NCI-H1105 (cell line): ENCODE data around the gene NEMF.
"Not testable (repeated sequence)": the region's sequence is repeated elsewhere in the genome, so short reads cannot be mapped to it uniquely, and the experiment has no call there.

Experiments
- DNase-seq: peaks from one replicate; lab custom pipeline; 2025; lab: John Stamatoyannopoulos, UW

Gene NEMF

DNA sequence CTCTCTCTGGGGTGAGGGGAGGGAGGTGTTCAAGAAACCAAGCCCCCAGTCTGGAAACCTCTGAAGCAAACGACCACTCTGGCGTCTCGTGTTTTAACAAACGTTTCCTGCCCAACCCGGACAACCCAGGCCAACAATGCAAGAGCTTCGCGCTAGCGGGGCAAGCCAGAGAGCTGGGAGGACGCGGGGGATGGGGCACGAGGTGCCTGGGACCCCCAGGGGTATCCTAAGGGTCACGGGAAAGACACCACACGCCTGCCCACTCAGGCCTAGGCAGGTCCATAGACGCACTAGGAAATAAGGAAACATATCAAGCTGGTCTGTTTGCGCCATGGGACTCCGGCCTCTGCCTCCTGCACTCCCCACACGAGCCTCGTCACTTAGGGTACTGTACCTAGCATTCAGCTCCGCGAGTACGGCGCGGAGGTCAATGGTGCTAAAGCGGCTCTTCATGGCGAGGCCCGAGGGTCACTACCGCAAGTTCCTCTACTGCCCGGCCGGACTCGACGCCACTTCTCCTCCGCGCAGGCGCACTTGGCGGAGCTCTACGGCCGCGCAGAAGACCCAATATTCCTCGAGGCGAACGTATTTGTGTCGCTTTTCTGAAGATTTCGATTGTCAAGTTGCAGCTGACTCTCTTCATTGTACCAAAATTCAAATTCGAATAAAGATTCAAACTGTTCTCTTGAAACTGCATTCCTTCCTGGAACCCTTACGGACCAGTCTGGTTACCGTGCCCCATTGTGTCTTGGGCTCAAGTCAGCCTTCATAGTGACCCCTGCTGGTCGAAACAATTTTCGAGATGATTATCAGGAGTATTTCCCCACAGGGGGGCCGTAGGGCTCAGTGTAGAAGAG is at the start of gene NEMF:
TSS of gene NEMF (minus strand) at position 488 of the 857 bp plus-strand sequence. CDS start at position 453, 35 bp downstream.
- peak; percentile 90 for DNase-seq

- no peak for DNase-seq
Observed at GRCh38 chr14:49900973-49901372, 48.4 kb upstream of the NEMF start.

GRCh38 chr14:49898485-49898884 is 45.9 kb upstream of the NEMF start:
- DNase-seq, result no peak

DNA sequence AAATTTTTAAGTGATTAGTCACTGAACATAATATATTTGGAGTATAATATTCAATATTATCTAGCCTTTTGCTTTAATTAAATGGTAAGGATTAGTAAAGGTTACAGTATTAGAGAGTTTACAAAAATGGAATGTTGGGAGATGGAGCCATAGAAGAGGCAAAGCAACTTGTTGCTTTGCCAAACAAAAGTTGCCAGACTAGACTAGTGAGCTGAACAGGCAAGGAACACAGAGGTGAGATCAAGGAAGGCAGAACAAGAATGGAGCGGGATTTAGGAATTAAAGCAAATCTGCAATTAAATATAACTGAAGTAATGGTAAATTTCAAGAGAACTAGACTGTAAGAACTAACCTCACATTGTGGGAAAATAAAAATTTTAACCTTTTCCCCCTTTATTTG is 45.4 kb upstream of the NEMF start:
- no peak for DNase-seq

DNA sequence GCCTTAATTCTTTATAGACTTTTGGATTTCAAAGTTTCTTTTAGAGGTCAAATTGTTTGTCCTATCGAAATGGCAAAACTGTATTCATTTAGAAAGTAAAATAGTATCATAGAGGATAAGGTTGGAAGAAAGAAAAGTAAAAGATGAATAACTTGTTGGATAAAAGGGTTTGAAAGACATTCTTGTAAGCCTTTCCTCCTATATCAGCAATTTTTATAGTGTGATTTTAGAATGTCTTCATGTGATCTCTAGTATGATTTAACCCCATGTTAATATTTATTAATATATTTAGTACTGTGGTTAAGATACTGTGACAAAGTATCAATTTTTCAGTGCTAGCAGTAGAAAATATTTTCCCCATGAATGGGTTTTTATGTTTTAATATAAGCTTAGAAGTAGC is 44.8 kb upstream of the NEMF start:
- DNase-seq, result no peak

DNA sequence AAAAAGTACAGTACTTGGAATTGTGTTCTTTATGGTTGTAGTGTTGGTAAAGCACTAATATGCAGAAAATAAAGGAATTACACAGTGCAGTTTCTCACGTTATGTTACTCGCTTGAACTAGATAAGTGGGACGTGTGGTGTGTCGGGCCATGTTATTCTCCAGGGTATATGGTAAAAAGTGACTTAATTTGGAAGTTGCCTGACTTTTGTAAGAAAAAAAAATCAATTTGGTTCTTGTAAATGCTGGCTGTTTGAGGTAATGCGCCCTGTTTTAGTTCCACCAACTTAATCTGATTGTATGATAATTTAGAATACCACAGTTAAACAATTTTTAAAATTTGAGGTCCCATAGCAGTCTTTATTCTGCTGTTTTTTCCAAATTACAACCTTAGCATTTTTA is 44.4 kb upstream of the NEMF start:
- no peak for DNase-seq

- DNase-seq, result not testable (repeated sequence)
Observed at GRCh38 chr14:49896272-49896671, 43.7 kb upstream of the NEMF start.

DNA sequence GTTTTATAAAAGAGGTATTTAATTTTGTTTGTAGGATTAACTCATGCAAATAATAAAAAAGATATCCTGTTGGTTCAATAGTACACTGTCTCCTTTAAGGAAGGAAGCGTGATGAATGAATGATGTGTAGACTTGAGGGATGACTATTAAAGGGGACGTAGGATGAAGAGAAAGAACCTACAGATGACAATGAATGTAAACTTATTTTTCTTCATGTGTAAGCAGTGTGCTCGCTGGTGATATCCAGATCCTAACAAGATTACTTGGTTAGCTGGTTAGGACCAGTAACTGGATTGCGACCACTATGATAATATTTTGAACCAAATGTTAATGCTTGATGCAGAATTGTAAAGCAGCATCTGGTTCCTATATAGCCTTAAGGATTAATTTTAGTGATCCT is 42.9 kb upstream of the NEMF start:
- DNase-seq, result no peak

DNA sequence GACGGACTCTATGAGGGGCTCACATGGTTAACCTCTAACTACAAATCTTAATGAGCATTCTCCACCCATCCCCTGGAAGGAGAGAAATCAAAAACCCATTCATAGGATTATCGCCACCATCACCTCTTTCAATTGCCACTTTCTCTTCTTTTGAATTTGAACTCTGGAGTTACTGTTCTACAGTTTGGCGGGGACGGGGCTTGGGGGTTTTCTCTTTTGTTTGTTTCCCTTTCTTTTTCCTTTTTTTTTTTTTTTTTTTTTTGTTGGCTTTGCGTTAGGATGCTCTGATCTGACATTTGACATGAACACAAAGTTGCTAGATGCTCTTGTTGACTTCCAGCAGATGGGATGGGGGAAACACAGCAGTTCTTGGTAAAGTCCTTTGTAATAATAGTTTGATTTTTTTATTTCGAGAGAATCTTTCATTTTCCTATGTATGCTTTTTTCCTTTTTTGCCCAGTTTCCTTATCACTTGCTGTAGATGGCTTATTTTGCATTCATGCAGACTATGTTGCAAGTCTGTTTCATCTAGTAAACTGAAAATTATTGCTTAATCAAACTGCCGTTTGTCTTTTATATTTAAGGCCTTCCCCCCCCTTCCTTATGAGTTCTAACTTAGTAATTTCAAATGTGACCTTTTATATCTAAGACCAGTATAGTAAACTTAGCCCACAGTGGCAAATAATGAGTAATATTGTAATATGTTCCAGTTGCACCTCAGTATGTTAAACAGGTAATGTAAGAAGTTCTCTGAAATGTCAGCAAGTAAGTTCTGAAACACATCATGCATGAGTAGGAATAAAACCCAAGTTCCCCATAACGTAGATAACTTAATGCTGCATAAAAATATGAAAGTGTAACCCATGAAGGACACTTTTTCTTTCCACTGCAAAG is 41.9 kb upstream of the NEMF start:
- DNase-seq, result not testable (repeated sequence)

DNA sequence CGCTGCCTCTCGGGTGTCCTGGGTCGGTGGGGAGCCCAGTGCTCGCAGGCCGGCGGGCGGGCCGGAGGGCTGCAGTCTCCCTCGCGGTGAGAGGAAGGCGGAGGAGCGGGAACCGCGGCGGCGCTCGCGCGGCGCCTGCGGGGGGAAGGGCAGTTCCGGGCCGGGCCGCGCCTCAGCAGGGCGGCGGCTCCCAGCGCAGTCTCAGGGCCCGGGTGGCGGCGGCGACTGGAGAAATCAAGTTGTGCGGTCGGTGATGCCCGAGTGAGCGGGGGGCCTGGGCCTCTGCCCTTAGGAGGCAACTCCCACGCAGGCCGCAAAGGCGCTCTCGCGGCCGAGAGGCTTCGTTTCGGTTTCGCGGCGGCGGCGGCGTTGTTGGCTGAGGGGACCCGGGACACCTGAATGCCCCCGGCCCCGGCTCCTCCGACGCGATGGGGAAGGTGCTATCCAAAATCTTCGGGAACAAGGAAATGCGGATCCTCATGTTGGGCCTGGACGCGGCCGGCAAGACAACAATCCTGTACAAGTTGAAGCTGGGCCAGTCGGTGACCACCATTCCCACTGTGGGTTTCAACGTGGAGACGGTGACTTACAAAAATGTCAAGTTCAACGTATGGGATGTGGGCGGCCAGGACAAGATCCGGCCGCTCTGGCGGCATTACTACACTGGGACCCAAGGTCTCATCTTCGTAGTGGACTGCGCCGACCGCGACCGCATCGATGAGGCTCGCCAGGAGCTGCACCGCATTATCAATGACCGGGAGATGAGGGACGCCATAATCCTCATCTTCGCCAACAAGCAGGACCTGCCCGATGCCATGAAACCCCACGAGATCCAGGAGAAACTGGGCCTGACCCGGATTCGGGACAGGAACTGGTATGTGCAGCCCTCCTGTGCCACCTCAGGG is 41.0 kb upstream of the NEMF start:
- peak; percentile 20 for DNase-seq

DNA sequence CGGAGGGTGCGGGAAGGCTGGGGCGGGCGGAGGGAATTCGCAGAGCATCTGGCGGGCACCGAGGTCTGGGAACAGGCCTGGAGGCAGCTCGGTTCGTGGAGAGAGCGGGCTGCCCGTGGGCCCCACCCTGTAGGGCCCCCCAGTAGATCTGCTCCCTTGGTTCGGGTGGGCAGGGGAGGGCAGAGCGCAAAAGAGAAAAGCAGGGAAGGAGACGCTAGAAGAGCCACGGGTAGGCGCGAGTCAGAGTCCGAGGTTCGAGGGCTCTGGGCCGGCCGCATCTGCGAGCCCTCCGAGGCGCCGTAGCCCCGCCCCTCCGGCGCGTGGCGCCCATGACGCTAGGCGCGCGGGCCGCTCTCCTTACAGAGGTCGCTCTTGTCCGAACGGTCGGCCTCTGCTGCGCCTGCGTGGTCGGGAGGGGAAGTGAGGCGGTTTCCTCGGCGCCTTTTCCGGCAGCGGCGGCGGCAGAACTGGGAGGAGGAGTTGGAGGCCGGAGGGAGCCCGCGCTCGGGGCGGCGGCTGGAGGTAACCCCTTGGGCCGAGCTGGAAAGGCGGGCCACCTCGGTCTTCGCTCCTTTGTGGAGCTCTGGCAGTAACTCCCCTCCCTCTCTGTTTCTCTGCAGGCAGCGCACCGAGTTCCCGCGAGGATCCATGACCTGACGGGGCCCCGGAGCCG is 40.2 kb upstream of the NEMF start, which contains the start of gene ARF6:
TSS of gene ARF6 (plus strand) at position 447 of the 673 bp plus-strand sequence. CDS start 655 bp downstream, outside the sequence.
- peak; percentile 99 for DNase-seq

DNA sequence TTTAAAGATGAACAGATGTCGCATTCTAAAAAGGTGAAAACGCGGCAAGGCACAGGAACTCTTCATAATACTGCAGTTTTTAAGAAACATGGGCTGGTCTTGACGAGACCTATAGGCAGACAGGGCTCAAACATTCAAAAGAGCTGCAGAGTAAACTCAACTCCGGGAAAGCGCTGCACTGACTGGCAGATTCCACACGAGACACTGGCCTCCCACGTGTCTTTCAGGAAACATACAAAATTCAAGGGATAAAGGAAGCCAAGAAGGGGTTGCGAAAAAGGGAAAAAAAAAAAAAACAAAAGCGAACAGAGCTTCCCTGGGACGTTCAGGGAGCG is 39.7 kb upstream of the NEMF start:
- DNase-seq, result peak; percentile 31

- no peak for DNase-seq
Observed at GRCh38 chr14:49888293-49888692, 35.7 kb upstream of the NEMF start.

- DNase-seq, result no peak
Observed at GRCh38 chr14:49886523-49886922, 33.9 kb upstream of the NEMF start.

- no peak for DNase-seq
Observed at GRCh38 chr14:49882826-49883694, 30.5 kb upstream of the NEMF start.

GRCh38 chr14:49881350-49882001 is 28.9 kb upstream of the NEMF start:
- no peak for DNase-seq

DNA sequence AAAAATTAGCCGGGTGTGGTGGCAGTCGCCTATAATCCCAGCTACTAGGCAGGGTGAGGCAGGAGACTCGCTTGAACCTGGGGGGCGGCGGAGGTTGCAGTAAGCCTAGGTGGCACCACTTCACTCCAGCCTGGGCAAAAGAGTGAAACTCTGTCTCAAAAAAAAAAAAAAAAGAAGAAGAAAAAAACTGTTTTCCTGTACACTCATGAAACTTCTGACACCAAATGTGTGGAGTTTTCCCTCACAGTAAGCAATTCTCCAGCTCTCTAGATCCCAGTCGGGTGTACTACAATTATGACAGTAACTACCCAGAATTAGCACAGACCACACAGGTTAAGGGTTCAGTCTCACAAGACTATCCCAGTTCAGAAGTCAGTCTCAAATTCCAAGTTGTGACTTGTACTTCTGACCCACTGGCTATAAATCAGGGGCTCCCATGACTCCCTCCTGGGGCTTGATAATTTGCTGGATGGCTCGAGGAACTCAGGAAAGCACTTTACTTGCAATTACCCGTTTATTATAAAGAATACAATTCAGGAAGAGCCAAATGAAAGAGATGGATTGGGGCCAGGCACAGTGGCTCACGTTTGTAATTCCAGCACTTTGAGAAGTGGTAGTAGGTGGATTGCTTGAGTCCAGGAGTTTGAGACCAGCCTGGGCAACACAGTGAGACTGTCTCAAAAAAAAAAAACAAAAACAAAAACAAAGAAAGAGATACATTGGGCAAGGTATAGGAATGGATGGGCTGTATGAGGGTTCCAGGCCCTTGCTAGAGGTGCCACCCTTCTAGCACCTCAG is 27.9 kb upstream of the NEMF start:
- DNase-seq, result no peak

DNA sequence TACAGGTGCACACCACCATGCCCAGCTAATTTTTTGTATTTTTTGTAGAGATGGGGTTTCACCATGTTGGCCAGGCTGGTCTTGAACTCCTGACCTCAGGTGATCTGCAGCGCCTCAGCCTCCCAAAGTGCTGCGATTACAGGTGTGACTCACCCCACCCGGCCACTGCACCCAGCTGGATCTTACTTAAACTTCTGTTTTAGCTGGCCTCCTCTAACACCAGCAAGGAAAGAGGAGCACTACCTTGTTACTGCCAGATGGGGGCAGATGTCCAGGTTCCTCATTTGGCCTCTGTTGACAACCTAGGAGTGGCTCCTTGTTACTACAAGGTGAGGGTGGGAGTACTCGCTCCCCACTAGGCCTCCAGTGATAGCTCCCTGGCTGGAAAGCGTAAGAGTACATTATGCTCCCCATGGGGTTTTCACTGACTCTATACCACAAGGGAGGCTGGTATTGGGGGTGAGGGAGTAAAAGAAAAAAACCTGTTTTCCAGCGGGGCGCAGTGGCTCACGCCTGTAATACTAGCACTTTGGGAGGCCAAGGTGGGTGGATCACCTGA is 27.1 kb upstream of the NEMF start:
- no peak for DNase-seq
